GM23248 (cell line): ENCODE data around the gene GABPB1. TPM values are rescaled to one million over a fixed set of nuclear protein-coding genes. Genes with fewer than 3 reads are reported as not detected.
"Not testable (repeated sequence)": the region's sequence is repeated elsewhere in the genome, so short reads cannot be mapped to it uniquely, and the experiment has no call there.

Source experiments
- DNase-seq: peaks from one replicate; pipeline ENCODE4 v3.0.0-alpha.2; 2015
- H2AFZ ChIP-seq: fragments of 200-600 bp; sonication (generic); 2 replicates; pipeline ENCODE4 v1.6.1; 2016; ENCODE audit warnings: antibody characterized with exemption
- H3F3A ChIP-seq: fragments of 200-600 bp; sonication (generic); 2 replicates; pipeline ENCODE4 v1.6.1; 2016; ENCODE audit warnings: mild to moderate bottlenecking, antibody characterized with exemption, mixed run types; ENCODE audit not compliant: insufficient read depth
- H3K27ac ChIP-seq: fragments of 200-600 bp; sonication (generic); 2 replicates; pipeline ENCODE4 v1.5.1; 2016; ENCODE audit warnings: mild to moderate bottlenecking
- H3K27me3 ChIP-seq: fragments of 200-600 bp; sonication (generic); replicated peaks from 2 replicates; pipeline ENCODE4 v1.6.1; 2016; ENCODE audit warnings: mild to moderate bottlenecking; ENCODE audit not compliant: insufficient read depth
- H3K36me3 ChIP-seq: fragments of 200-600 bp; sonication (generic); 2 replicates; pipeline ENCODE4 v1.6.1; 2016; ENCODE audit warnings: low read depth, mild to moderate bottlenecking
- H3K4me1 ChIP-seq: fragments of 200-600 bp; sonication (generic); 2 replicates; pipeline ENCODE4 v1.6.1; 2016; ENCODE audit warnings: mild to moderate bottlenecking; ENCODE audit not compliant: insufficient read depth
- H3K4me2 ChIP-seq: fragments of 200-600 bp; sonication (generic); one replicate; pipeline ENCODE4 v1.6.1; 2016; ENCODE audit warnings: mild to moderate bottlenecking; ENCODE audit not compliant: unreplicated experiment
- H3K4me3 ChIP-seq: fragments of 200-600 bp; sonication (generic); 2 replicates; pipeline ENCODE4 v1.5.1; 2016; ENCODE audit warnings: mild to moderate bottlenecking
- H3K79me2 ChIP-seq: fragments of 200-600 bp; sonication (generic); 2 replicates; pipeline ENCODE4 v1.6.1; 2016; ENCODE audit warnings: mild to moderate bottlenecking; ENCODE audit not compliant: insufficient read depth
- H3K9ac ChIP-seq: fragments of 200-600 bp; sonication (generic); 2 replicates; pipeline ENCODE4 v1.6.1; 2016; ENCODE audit warnings: mild to moderate bottlenecking
- H3K9me2 ChIP-seq: fragments of 200-600 bp; sonication (generic); 2 replicates; pipeline ENCODE4 v1.6.1; 2016; ENCODE audit warnings: mixed run types, mild to moderate bottlenecking, moderate library complexity; ENCODE audit not compliant: insufficient read depth
- H3K9me3 ChIP-seq: fragments of 200-600 bp; sonication (generic); one replicate; pipeline ENCODE4 v1.6.1; 2017; ENCODE audit warnings: low read depth
- H4K20me1 ChIP-seq: fragments of 200-600 bp; sonication (generic); 2 replicates; pipeline ENCODE4 v1.6.0; 2016; ENCODE audit not compliant: insufficient read depth
- EZH2 ChIP-seq: fragments of 200-600 bp; sonication (generic); IDR thresholded peaks from 2 replicates; pipeline ENCODE4 v1.6.1; 2018; ENCODE audit warnings: antibody characterized with exemption, mild to moderate bottlenecking; ENCODE audit not compliant: insufficient read depth, poor library complexity, severe bottlenecking
- EZH2phosphoT487 ChIP-seq: fragments of 200-600 bp; sonication (generic); IDR thresholded peaks from 2 replicates; pipeline ENCODE4 v1.6.1; 2018; ENCODE audit warnings: antibody characterized with exemption, moderate library complexity, mild to moderate bottlenecking, low read depth; ENCODE audit not compliant: insufficient read depth
- WGBS, 2 experiments: methylation state at CpG; one replicate each; pipeline ENCODE4 v1.1.6; 2015 to 2017; ENCODE audit warnings: low lambda C conversion rate in 2 of 2, low coverage in 1 of 2; ENCODE audit errors: missing lambda C conversion rate in 2 of 2; 5-methylcytosine and 5-hydroxymethylcytosine counted together
- in situ Hi-C: fragments of 300-500 bp; cut with MboI; formaldehyde crosslinking; loops from 2 replicates; pipeline ENCODE4 v1.15.0; 2020
- polyA plus RNA-seq: library from polyadenylated mRNA; unstranded; fragments of >200 nt; fragmentation: Nextera tagmentation; extraction: Ambion mirVana; gene quantifications from 2 replicates; pipeline ENCODE4 v1.2.1, GENCODE V29; 2016
- total RNA-seq: library from RNA; depleted of rRNA; stranded (reverse); fragments of >200 nt; shearing (Covaris generic); gene quantifications from 2 replicates; pipeline ENCODE4 v1.2.3, GENCODE V29; 2014

Gene GABPB1
- total and polyA plus RNA-seq, 2 experiments from 2014 or later, result 22.8 to 32.6 TPM

GRCh38 chr15:50377867-50378751, 23.1 kb upstream of the GABPB1 start:
- WGBS, 2 experiments, result 85 to 92% methylated on average over 3 of the region's 3 CpGs
- no peak overlapping the region for H3K9ac ChIP-seq
- DNase-seq, result no peak
- no peaks in the 10 kb centered on the region for H3K4me1 ChIP-seq
- H3K27me3 ChIP-seq, result no peaks in the 10 kb centered on the region
- H3K4me3 ChIP-seq, result no peak overlapping the region
- H3K4me2 ChIP-seq, result no peak overlapping the region
- H3K79me2 ChIP-seq, result no peaks in the 10 kb centered on the region
- no peaks in the 10 kb centered on the region for H3K9me3 ChIP-seq
- TF ChIP-seq EZH2 (no peak), EZH2phosphoT487 (no peak)
- in situ Hi-C loops, result no loop called here
- H3F3A ChIP-seq, result no peaks in the 10 kb centered on the region
- H3K36me3 ChIP-seq, result no peaks in the 10 kb centered on the region
- no peaks in the 10 kb centered on the region for H4K20me1 ChIP-seq
- no peak overlapping the region for H2AFZ ChIP-seq
- no peak overlapping the region for H3K27ac ChIP-seq
- H3K9me2 ChIP-seq, result no peaks in the 10 kb centered on the region

DNA sequence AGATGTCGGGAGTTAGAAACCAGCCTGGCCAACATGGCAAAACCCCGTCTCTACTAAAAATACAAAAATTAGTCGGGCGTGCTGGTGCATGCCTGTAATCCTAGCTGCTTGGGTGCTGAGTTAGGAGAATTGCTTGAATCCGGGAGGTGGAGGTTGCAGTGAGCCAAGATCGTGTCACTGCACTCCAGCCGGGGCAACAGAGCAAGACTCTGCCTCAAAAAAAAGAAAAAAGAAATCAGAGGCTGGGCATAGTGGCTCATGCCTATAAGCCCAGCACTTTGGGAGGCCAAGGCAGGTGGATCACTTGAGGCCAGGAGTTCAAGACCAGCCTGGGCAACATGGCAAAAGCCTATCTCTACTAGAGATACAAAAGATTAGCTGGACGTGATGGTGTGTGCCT, 14.6 kb upstream of the GABPB1 start:
- H3K36me3 ChIP-seq, H3K9me3 ChIP-seq, H3F3A ChIP-seq, H3K9me2 ChIP-seq, H4K20me1 ChIP-seq, H3K4me3 ChIP-seq, H3K27ac ChIP-seq, in situ Hi-C loops, H3K27me3 ChIP-seq, H3K4me2 ChIP-seq, H2AFZ ChIP-seq, H3K9ac ChIP-seq, H3K4me1 ChIP-seq, H3K79me2 ChIP-seq, DNase-seq: not testable (repeated sequence)
- WGBS, 2 experiments, result 88 to 96% methylated on average over 8 of the region's 8 CpGs

- in situ Hi-C loops, result no loop called here
- Histone ChIP-seq H3K4me2 (no peak overlapping the region), H3F3A (no peaks in the 10 kb centered on the region), H3K27ac (no peak overlapping the region), H3K9me3 (no peaks in the 10 kb centered on the region), H4K20me1 (no peaks in the 10 kb centered on the region), H3K36me3 (peaks cover 12% of the 10 kb centered on the region; the same call in 1 of the 2 replicates), H3K79me2 (peaks cover 9% of the 10 kb centered on the region), H3K4me3 (no peak overlapping the region), H2AFZ (no peak overlapping the region), H3K27me3 (no peaks in the 10 kb centered on the region), H3K9me2 (no peaks in the 10 kb centered on the region), H3K4me1 (no peaks in the 10 kb centered on the region), H3K9ac (no peak overlapping the region)
- no peak for DNase-seq
- TF ChIP-seq EZH2 (no peak), EZH2phosphoT487 (no peak)
Measured at GRCh38 chr15:50365971-50366370, 11.0 kb upstream of the GABPB1 start.

GRCh38 chr15:50365570-50365969, 10.6 kb upstream of the GABPB1 start:
- TF ChIP-seq EZH2phosphoT487 (no peak), EZH2 (no peak)
- Histone ChIP-seq H3K27me3 (no peaks in the 10 kb centered on the region), H3K4me2 (no peak overlapping the region), H3K36me3 (peaks cover 16% of the 10 kb centered on the region; the same call in 1 of the 2 replicates), H3K79me2 (peaks cover 13% of the 10 kb centered on the region), H2AFZ (no peak overlapping the region), H3K9me2 (no peaks in the 10 kb centered on the region), H3F3A (no peaks in the 10 kb centered on the region), H4K20me1 (no peaks in the 10 kb centered on the region), H3K27ac (no peak overlapping the region), H3K9me3 (no peaks in the 10 kb centered on the region), H3K9ac (no peak overlapping the region), H3K4me1 (no peaks in the 10 kb centered on the region), H3K4me3 (no peak overlapping the region)
- DNase-seq, result no peak
- in situ Hi-C loops, result no loop called here
- WGBS, 2 experiments, result 98 to 99% methylated on average over 2 of the region's 2 CpGs
